Fibroblast of lung (primary cell): Measurements from ENCODE around the gene BCAS3. TPM values are rescaled to one million over a fixed set of nuclear protein-coding genes. Genes with fewer than 3 reads are reported as not detected.

Experiments used
- DNase-seq, 2 donors: peaks; one replicate each; pipeline versions ENCODE4 v3.0.0 to v3.0.0-alpha.2; 2010; ENCODE audit warnings: low read depth in 2 of 2
- H2AFZ ChIP-seq: 2 replicates; pipeline ENCODE4 v1.5.1; 2012; ENCODE audit warnings: low read length, control low read depth, inconsistent platforms
- H3K27ac ChIP-seq: 2 replicates; pipeline ENCODE4 v1.5.1; 2011; ENCODE audit warnings: low read length, control low read depth; ENCODE audit not compliant: insufficient read depth
- H3K27me3 ChIP-seq: 2 replicates; pipeline ENCODE4 v1.5.1; 2011; ENCODE audit warnings: mild to moderate bottlenecking, low read length; ENCODE audit not compliant: control insufficient read depth, insufficient read depth
- H3K36me3 ChIP-seq: 2 replicates; pipeline ENCODE4 v1.5.1; 2011; ENCODE audit warnings: low read length; ENCODE audit not compliant: control insufficient read depth, insufficient read depth
- H3K4me1 ChIP-seq: 2 replicates; pipeline ENCODE4 v1.5.1; 2011; ENCODE audit warnings: low read length; ENCODE audit not compliant: control insufficient read depth, insufficient read depth; ENCODE audit errors: extremely low read depth
- H3K4me2 ChIP-seq: 2 replicates; pipeline ENCODE4 v1.5.1; 2011; ENCODE audit warnings: low read length, control low read depth; ENCODE audit not compliant: insufficient read depth; ENCODE audit errors: extremely low read depth
- H3K4me3 ChIP-seq, 4 experiments: fragments of 200-600 bp in 1 of 4; sonication (generic) in 1 of 4; replicated peaks in 1 of 4; 2 replicates each; pipeline ENCODE4 v1.5.1; 2011 to 2016; ENCODE audit warnings: low read length in 4 of 4, low read depth in 3 of 4, mild to moderate bottlenecking in 3 of 4, control low read depth in 2 of 4, inconsistent platforms in 1 of 4, mixed read lengths in 1 of 4; ENCODE audit not compliant: insufficient read depth in 1 of 4; ENCODE audit errors: control extremely low read depth in 1 of 4
- H3K79me2 ChIP-seq: 2 replicates; pipeline ENCODE4 v1.5.1; 2012; ENCODE audit warnings: mild to moderate bottlenecking, low read length, inconsistent platforms; ENCODE audit not compliant: control insufficient read depth, insufficient read depth
- H3K9ac ChIP-seq: 2 replicates; pipeline ENCODE4 v1.5.1; 2011; ENCODE audit warnings: mild to moderate bottlenecking, low read length, control low read depth; ENCODE audit not compliant: insufficient read depth
- H3K9me3 ChIP-seq: 2 replicates; pipeline ENCODE4 v1.5.1; 2012; ENCODE audit warnings: low read depth, low read length; ENCODE audit not compliant: control insufficient read depth, insufficient read depth
- H4K20me1 ChIP-seq: 2 replicates; pipeline ENCODE4 v1.5.1; 2011; ENCODE audit warnings: low read length; ENCODE audit not compliant: control insufficient read depth, insufficient read depth; ENCODE audit errors: extremely low read depth
- CTCF ChIP-seq, 2 donors: IDR thresholded peaks in 1 of 2; conservative IDR thresholded peaks in 1 of 2; 1 replicate in 1 of 2; 2 replicates in 1 of 2; pipeline ENCODE4 v1.5.1; 2011 to 2012; ENCODE audit warnings: low read length in 2 of 2, control low read depth in 1 of 2, inconsistent platforms in 1 of 2, low read depth in 1 of 2, mild to moderate bottlenecking in 1 of 2
- EZH2 ChIP-seq: IDR thresholded peaks from 2 replicates; pipeline ENCODE4 v1.5.1; 2012; ENCODE audit warnings: low read length, control low read depth, mild to moderate bottlenecking; ENCODE audit errors: missing control alignments
- polyA plus RNA-seq, 2 donors: library from polyadenylated mRNA; depleted of rRNA in 1 of 2; stranded (reverse) in 1 of 2; unstranded in 1 of 2; fragments of >200 nt; gene quantifications; 2 replicates each; pipeline ENCODE4 v1.2.1, GENCODE V29; 2011 to 2012; ENCODE audit warnings: missing spikeins in 1 of 2
- total RNA-seq: library from RNA; depleted of rRNA; stranded (reverse); fragments of >200 nt; gene quantifications from 2 replicates; pipeline ENCODE4 v1.2.1, GENCODE V29; 2014

BCAS3 gene
- total and polyA plus RNA-seq, 2 donors (not counting 1 experiment from before 2014, with no cell fraction given): 9.9 to 43.6 TPM

GRCh38 chr17:61337290-61337689 is 659.6 kb downstream of the BCAS3 start:
- Histone ChIP-seq H3K4me3 (no peak overlapping the region), H3K27ac (peak overlapping the region; percentile 83), H2AFZ (no peak overlapping the region), H3K27me3 (no peaks in the 10 kb centered on the region), H3K79me2 (no peaks in the 10 kb centered on the region), H4K20me1 (no peaks in the 10 kb centered on the region), H3K36me3 (no peaks in the 10 kb centered on the region), H3K9ac (no peak overlapping the region), H3K9me3 (no peaks in the 10 kb centered on the region), H3K4me1 (peaks cover 32% of the 10 kb centered on the region), H3K4me2 (no peak overlapping the region)
- DNase-seq: peak; percentile 32 to 57
- TF ChIP-seq EZH2 (no peak), CTCF (conservative IDR thresholded peaks at IDR 0.05 in 1 of 2, IDR thresholded peaks at IDR 0.05 in 1 of 2; ENCODE audit: low read depth in 1 of 2, low read length in 2 of 2) (peak in 1 of 2 donors; percentile 8)

GRCh38 chr17:61338000-61338798 is 660.5 kb downstream of the BCAS3 start:
- no peak for TF ChIP-seq CTCF (conservative IDR thresholded peaks at IDR 0.05 in 1 of 2, IDR thresholded peaks at IDR 0.05 in 1 of 2; ENCODE audit: low read depth in 1 of 2, low read length in 2 of 2)
- TF ChIP-seq EZH2: no peak
- H3K9me3 ChIP-seq: no peaks in the 10 kb centered on the region
- H3K9ac ChIP-seq: no peak overlapping the region
- H4K20me1 ChIP-seq: no peaks in the 10 kb centered on the region
- no peak overlapping the region for H2AFZ ChIP-seq
- no peaks in the 10 kb centered on the region for H3K36me3 ChIP-seq
- peak; percentile 79 to 89 for DNase-seq
- H3K27me3 ChIP-seq: no peaks in the 10 kb centered on the region
- H3K4me3 ChIP-seq: no peak overlapping the region
- H3K4me1 ChIP-seq: peaks cover 32% of the 10 kb centered on the region
- H3K27ac ChIP-seq: peak overlapping the region; percentile 83
- H3K4me2 ChIP-seq: peak overlapping the region; percentile 55
- no peaks in the 10 kb centered on the region for H3K79me2 ChIP-seq

- Histone ChIP-seq H3K36me3 (no peaks in the 10 kb centered on the region), H3K27ac (peak overlapping the region; percentile 83), H3K27me3 (no peaks in the 10 kb centered on the region), H2AFZ (no peak overlapping the region), H3K4me3 (no peak overlapping the region), H3K9ac (no peak overlapping the region), H4K20me1 (no peaks in the 10 kb centered on the region), H3K79me2 (no peaks in the 10 kb centered on the region), H3K9me3 (no peaks in the 10 kb centered on the region), H3K4me1 (peaks cover 32% of the 10 kb centered on the region), H3K4me2 (peak overlapping the region; percentile 55)
- TF ChIP-seq EZH2: no peak
- TF ChIP-seq CTCF (conservative IDR thresholded peaks at IDR 0.05 in 1 of 2, IDR thresholded peaks at IDR 0.05 in 1 of 2; ENCODE audit: low read depth in 1 of 2, low read length in 2 of 2): no peak
- peak in 1 of 2 donors; percentile 55 for DNase-seq
Measured at GRCh38 chr17:61338874-61339478, 661.3 kb downstream of the BCAS3 start.
